Thoracic aorta (tissue), 2 donors: ENCODE data around the gene TBL1Y. TPM values are rescaled to one million over a fixed set of nuclear protein-coding genes. Genes with fewer than 3 reads are reported as not detected.

Source experiments
- ATAC-seq: fragments of 150-250 bp; one replicate; pipeline ENCODE4 v1.8.0; 2017; ENCODE audit warnings: low read depth; ENCODE audit not compliant: insufficient number of reproducible peaks, low FRiP score
- DNase-seq: peaks from one replicate; pipeline ENCODE4 v3.0.0-alpha.2; 2020; ENCODE audit warnings: low spot score
- H3K27ac ChIP-seq, 2 donors: fragments of 200-600 bp; sonication (generic); 1 replicate in 1 of 2; 2 replicates in 1 of 2; pipeline ENCODE4 v1.5.1; 2016; ENCODE audit warnings: mild to moderate bottlenecking in 2 of 2, moderate library complexity in 2 of 2
- H3K27me3 ChIP-seq: fragments of 200-600 bp; sonication (generic); replicated peaks from 2 replicates; pipeline ENCODE4 v1.6.0; 2016; ENCODE audit warnings: mild to moderate bottlenecking; ENCODE audit not compliant: insufficient read depth
- H3K36me3 ChIP-seq: fragments of 200-600 bp; sonication (generic); one replicate; pipeline ENCODE4 v1.5.1; 2016
- H3K4me1 ChIP-seq, 2 donors: fragments of 200-600 bp; sonication (generic); 1 replicate in 1 of 2; 2 replicates in 1 of 2; pipeline versions ENCODE4 v1.5.1 to v1.6.0; 2016; ENCODE audit warnings: low read depth in 2 of 2, mild to moderate bottlenecking in 1 of 2; ENCODE audit not compliant: control insufficient read depth in 1 of 2
- H3K4me3 ChIP-seq: fragments of 200-600 bp; sonication (generic); 2 replicates; pipeline ENCODE4 v1.5.1; 2016; ENCODE audit warnings: mild to moderate bottlenecking
- H3K9me3 ChIP-seq: fragments of 200-600 bp; sonication (generic); 2 replicates; pipeline ENCODE4 v1.5.1; 2016
- total RNA-seq, 2 donors: library from RNA; depleted of rRNA; stranded (reverse); fragments of >200 nt; gene quantifications; one replicate each; pipeline versions ENCODE4 v1.1.0 to v1.2.3, GENCODE V29; 2016
- TF ChIP-seq, protein P1 (sequence below): fragments of 200-600 bp; sonication (generic); IDR thresholded peaks from one replicate; pipeline ENCODE4 v1.5.1; 2019; ENCODE audit warnings: antibody characterized with exemption

Gene TBL1Y
- total RNA-seq, 2 donors from 2014 or later: 0.27 to 0.28 TPM

DNA sequence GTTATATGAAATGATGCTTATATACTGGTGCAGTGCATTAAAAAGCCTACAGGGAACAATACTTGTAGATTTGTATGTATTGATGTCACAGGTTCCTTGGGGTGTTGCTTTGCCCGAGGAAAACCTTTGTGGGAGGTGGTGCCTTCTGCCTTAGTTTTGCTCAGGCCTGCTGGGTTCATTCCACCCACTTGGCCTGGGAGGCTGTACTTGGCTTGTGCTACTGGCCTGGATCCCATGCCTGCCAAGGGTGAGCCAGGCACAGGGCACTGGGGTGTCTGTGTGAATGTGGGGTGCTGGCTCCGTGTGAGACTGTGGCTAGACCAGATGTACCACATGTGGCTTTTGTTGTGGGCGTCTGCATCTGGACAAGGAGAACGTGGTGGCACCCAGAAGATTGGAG is 17.8 kb downstream of the TBL1Y start:
- no peaks in the 10 kb centered on the region for H3K27me3 ChIP-seq
- DNase-seq: no peak
- no peak overlapping the region for H3K4me3 ChIP-seq
- H3K9me3 ChIP-seq: no peaks in the 10 kb centered on the region
- no peak overlapping the region for H3K27ac ChIP-seq
- TF ChIP-seq, protein P1, sequence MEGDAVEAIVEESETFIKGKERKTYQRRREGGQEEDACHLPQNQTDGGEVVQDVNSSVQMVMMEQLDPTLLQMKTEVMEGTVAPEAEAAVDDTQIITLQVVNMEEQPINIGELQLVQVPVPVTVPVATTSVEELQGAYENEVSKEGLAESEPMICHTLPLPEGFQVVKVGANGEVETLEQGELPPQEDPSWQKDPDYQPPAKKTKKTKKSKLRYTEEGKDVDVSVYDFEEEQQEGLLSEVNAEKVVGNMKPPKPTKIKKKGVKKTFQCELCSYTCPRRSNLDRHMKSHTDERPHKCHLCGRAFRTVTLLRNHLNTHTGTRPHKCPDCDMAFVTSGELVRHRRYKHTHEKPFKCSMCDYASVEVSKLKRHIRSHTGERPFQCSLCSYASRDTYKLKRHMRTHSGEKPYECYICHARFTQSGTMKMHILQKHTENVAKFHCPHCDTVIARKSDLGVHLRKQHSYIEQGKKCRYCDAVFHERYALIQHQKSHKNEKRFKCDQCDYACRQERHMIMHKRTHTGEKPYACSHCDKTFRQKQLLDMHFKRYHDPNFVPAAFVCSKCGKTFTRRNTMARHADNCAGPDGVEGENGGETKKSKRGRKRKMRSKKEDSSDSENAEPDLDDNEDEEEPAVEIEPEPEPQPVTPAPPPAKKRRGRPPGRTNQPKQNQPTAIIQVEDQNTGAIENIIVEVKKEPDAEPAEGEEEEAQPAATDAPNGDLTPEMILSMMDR: no peak
- ATAC-seq: no peak
- no peaks in the 10 kb centered on the region for H3K4me1 ChIP-seq
- H3K36me3 ChIP-seq: no peaks in the 10 kb centered on the region

DNA sequence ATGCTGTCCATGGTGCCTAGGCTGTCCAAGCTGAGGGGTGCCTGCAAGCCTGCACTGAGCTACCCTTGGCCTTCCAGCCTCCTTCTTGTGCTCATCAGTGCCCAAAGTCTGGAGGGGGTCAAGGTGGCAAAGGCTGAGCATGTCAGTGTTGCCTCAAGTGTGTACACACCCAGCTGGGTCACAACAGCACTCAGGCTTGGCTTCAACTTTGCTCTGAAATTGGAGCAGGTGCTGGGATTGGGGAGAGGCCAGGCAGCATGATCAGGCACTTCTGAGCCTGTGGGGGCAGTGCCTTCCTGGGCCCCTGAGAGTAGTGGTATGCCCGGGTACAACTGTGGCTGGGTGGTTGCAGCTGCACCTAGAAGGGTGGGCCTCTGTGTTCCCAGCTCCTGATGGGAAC is 18.7 kb downstream of the TBL1Y start:
- no peak for ATAC-seq
- TF ChIP-seq, protein P1: no peak
- H3K4me1 ChIP-seq: no peaks in the 10 kb centered on the region

DNA sequence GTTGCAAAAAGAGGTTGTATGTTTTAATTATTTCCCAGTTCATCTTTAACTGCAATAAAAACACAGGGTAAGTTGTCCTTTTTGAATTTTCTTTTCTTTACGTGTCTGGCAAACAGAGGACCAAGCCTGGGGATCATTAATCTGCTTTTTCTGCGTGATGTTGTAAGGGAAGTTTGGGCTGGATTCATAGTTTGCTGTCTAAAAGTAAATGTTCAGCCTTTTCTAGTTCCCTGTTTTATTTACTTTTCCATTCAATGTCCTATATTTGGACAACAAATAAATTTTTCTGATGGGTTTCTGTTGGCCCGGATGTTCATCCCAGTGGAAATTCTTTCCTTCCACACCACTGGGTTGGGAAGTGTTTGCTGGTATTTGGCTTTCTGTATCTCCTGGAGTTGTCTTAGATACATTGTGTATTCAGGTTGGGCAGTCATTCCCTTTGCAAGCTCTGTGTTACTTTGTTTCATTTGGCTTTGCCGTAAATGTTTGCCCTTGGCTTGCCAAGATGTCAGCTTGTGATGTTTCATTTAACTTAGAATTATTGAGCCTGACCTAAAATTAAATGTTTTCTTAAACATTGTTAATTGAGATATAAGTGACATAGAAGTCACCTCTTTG is 21.4 kb downstream of the TBL1Y start:
- ATAC-seq: no peak
- Histone ChIP-seq H3K4me3 (no peak overlapping the region), H3K27me3 (no peaks in the 10 kb centered on the region), H3K9me3 (no peaks in the 10 kb centered on the region), H3K4me1 (no peaks in the 10 kb centered on the region), H3K27ac (no peak overlapping the region), H3K36me3 (no peaks in the 10 kb centered on the region)
- DNase-seq: no peak
- TF ChIP-seq, protein P1: no peak

More for the DNA sequence above, 18.7 kb downstream of the TBL1Y start:
- no peaks in the 10 kb centered on the region for H3K27me3 ChIP-seq
- H3K4me3 ChIP-seq: no peak overlapping the region
- H3K36me3 ChIP-seq: no peaks in the 10 kb centered on the region
- no peak overlapping the region for H3K27ac ChIP-seq
- no peak for DNase-seq
- no peaks in the 10 kb centered on the region for H3K9me3 ChIP-seq

DNA sequence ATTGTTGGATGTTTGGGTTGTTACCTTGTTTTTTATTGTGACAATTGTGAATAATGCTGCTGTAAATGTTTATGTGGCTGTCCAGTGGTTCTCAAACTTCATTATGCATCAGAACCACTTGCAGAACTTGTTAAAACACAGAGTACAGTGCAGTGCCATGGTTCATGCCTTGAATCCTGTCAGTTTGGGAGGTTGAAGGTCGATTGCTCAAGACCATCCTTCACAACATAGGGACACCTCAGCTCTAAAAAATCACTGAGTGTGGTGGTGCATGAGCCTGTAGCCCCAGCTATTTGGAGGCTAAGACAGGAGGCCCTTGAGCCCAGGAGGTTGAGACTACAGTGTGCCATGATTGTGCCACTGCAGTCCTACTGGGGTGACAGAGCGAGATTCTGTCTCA is 25.0 kb downstream of the TBL1Y start:
- TF ChIP-seq, protein P1: no peak
- H3K4me1 ChIP-seq: no peaks in the 10 kb centered on the region
- ATAC-seq (no peak), DNase-seq (no peak)
- H3K27me3 ChIP-seq: no peaks in the 10 kb centered on the region
- no peaks in the 10 kb centered on the region for H3K36me3 ChIP-seq
- no peaks in the 10 kb centered on the region for H3K9me3 ChIP-seq
- H3K4me3 ChIP-seq: no peak overlapping the region
- H3K27ac ChIP-seq: no peak overlapping the region

DNA sequence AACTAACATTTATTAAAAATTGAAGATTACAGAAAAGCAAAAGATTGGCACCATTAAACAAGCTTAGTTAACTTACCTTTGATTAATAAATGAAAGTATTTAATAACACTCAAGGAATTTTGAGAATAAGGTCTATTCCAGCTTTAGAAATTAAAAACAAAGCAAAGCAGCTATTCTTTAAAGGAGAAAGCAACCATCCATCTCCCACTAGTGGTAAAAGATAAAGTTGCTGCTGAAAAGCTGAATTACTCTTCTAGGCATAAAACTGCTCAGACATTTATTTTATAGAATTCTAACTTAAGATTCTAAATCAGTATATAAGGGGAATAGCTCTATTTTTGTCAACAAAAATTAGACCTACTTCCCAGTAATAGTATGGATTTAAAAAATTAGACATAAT is 37.2 kb downstream of the TBL1Y start:
- Histone ChIP-seq H3K9me3 (no peaks in the 10 kb centered on the region), H3K36me3 (no peaks in the 10 kb centered on the region), H3K27me3 (no peaks in the 10 kb centered on the region), H3K4me3 (no peak overlapping the region), H3K27ac (no peak overlapping the region), H3K4me1 (no peaks in the 10 kb centered on the region)
- DNase-seq (no peak), ATAC-seq (no peak)
- TF ChIP-seq, protein P1: no peak
